DND-41 (cell line): ENCODE results near the gene NT5M.

Source experiments
- CTCF ChIP-seq: IDR thresholded peaks from 2 replicates; pipeline ENCODE4 v1.5.1; 2012; ENCODE audit warnings: borderline replicate concordance, low read length, moderate library complexity, mild to moderate bottlenecking; ENCODE audit not compliant: poor library complexity, severe bottlenecking; ENCODE audit errors: extremely low read depth
- EZH2 ChIP-seq: IDR thresholded peaks from 3 replicates; pipeline ENCODE4 v1.6.1; 2012; ENCODE audit warnings: borderline replicate concordance, low read depth, mild to moderate bottlenecking, moderate library complexity, low read length, inconsistent platforms; ENCODE audit not compliant: severe bottlenecking

- TF ChIP-seq EZH2 (no peak), CTCF (no peak)
Observed at GRCh38 chr17:17385491-17385890, 82.3 kb downstream of the NT5M start.
